GM12878 (cell line): Measurements from ENCODE around the gene TRPV5. TPM values are rescaled to one million over a fixed set of nuclear protein-coding genes. Genes with fewer than 3 reads are reported as not detected.

Experiments
- ATAC-seq: fragments of 200-7000 bp; cut with Tn5 transposase; 3 replicates; pipeline ENCODE4 v1.9.1; 2020; ENCODE audit warnings: mild to moderate bottlenecking, moderate library complexity
- BruUV-seq: library from RNA; stranded (reverse); fragments of 400-500 nt; replicated peaks from 2 replicates; lab custom pipeline; 2021; lab: Mats Ljungman, UMichigan
- CTCF ChIA-PET: fragments of 300-600 bp; sonication (Branson Sonifier 250); formaldehyde crosslinking; extraction: SDS; loops from one replicate; lab custom pipeline; 2021; ENCODE audit warnings: inconsistent platforms; lab: Yijun Ruan, JAX
- POLR2A ChIA-PET: fragments of 350-600 bp; formaldehyde crosslinking; extraction: SDS; loops from one replicate; lab custom pipeline; 2021; ENCODE audit warnings: inconsistent platforms; lab: Charles Lee
- RAD21 ChIA-PET: fragments of 300-600 bp; sonication (Branson Sonifier 250); formaldehyde crosslinking; loops from one replicate; lab custom pipeline; 2023; ENCODE audit warnings: antibody characterized with exemption; ENCODE audit not compliant: unreplicated experiment; lab: Charles Lee
- SMC1A ChIA-PET: fragments of 300-600 bp; sonication (Branson Sonifier 250); formaldehyde crosslinking; loops from one replicate; lab custom pipeline; 2023; ENCODE audit not compliant: unreplicated experiment, uncharacterized antibody; lab: Charles Lee
- DNase-seq: peaks from one replicate; pipeline ENCODE4 v3.0.0-alpha.2; 2011; ENCODE audit warnings: low read depth, low spot score
- FAIRE-seq: peaks from 3 replicates; lab custom pipeline; 2011; peaks lifted over from hg19 to GRCh38; lab: Jason Lieb, UNC
- H2AFZ ChIP-seq: 2 replicates; pipeline ENCODE4 v1.6.0; 2011; ENCODE audit warnings: low read depth, low read length, control low read depth; ENCODE audit not compliant: control insufficient read depth
- H3K27ac ChIP-seq: 2 replicates; pipeline ENCODE4 v1.5.1; 2011; ENCODE audit warnings: control low read depth; ENCODE audit not compliant: control insufficient read depth, insufficient read depth
- H3K27me3 ChIP-seq, 2 experiments: replicated peaks in 1 of 2; 2 replicates each; pipeline versions ENCODE4 v1.6.0 to v1.6.1; 2011; ENCODE audit warnings: low read length in 1 of 2; ENCODE audit not compliant: control insufficient read depth in 2 of 2, insufficient read depth in 2 of 2
- H3K36me3 ChIP-seq, 2 experiments: 2 replicates each; pipeline ENCODE4 v1.5.1; 2011; ENCODE audit warnings: low read length in 1 of 2; ENCODE audit not compliant: control insufficient read depth in 2 of 2, insufficient read depth in 2 of 2
- H3K4me1 ChIP-seq: 2 replicates; pipeline ENCODE4 v1.6.1; 2011; ENCODE audit warnings: mild to moderate bottlenecking, low read length, moderate library complexity, mixed read lengths; ENCODE audit not compliant: control insufficient read depth, insufficient read depth
- H3K4me2 ChIP-seq: 2 replicates; pipeline ENCODE4 v1.6.0; 2011; ENCODE audit warnings: control low read depth; ENCODE audit not compliant: control insufficient read depth, insufficient read depth
- H3K4me3 ChIP-seq: fragments of 200-600 bp; sonication (generic); 2 replicates; pipeline ENCODE4 v1.5.1; 2016
- H3K79me2 ChIP-seq: 2 replicates; pipeline ENCODE4 v1.6.0; 2011; ENCODE audit warnings: low read length; ENCODE audit not compliant: control insufficient read depth, insufficient read depth
- H3K9ac ChIP-seq: 2 replicates; pipeline ENCODE4 v1.8.0; 2011; ENCODE audit warnings: low read length, control low read depth, mixed read lengths; ENCODE audit not compliant: control insufficient read depth, insufficient read depth
- H3K9me3 ChIP-seq: replicated peaks from 3 replicates; pipeline ENCODE4 v1.5.1; 2011; ENCODE audit warnings: mild to moderate bottlenecking, low read length; ENCODE audit not compliant: control insufficient read depth, insufficient read depth
- H4K20me1 ChIP-seq: 2 replicates; pipeline ENCODE4 v1.6.0; 2011; ENCODE audit not compliant: control insufficient read depth, insufficient read depth
- CUX1 ChIP-seq: IDR thresholded peaks from 2 replicates; pipeline ENCODE4 v1.6.1; 2012; ENCODE audit warnings: improper control_type of control experiment, low read depth, low read length; ENCODE audit not compliant: insufficient replicate concordance
- GATAD2B ChIP-seq: fragments of 450-650 bp; conservative IDR thresholded peaks from 2 replicates; pipeline ENCODE4 v1.6.1; 2017; ENCODE audit warnings: low read depth, mild to moderate bottlenecking, moderate library complexity
- HCFC1 ChIP-seq: fragments of 150-350 bp; IDR thresholded peaks from 2 replicates; pipeline ENCODE4 v1.6.1; 2014; ENCODE audit warnings: low read length
- WGBS: methylation state at CpG from one replicate; pipeline ENCODE4 v1.1.6; 2016; ENCODE audit warnings: low lambda C conversion rate; ENCODE audit not compliant: insufficient replicate concordance, insufficient coverage; ENCODE audit errors: missing lambda C conversion rate; 5-methylcytosine and 5-hydroxymethylcytosine counted together
- in situ Hi-C: fragments of 300-500 bp; cut with MboI; formaldehyde crosslinking; loops from 9 replicates; pipeline ENCODE4 v1.14.3; 2018; ENCODE audit warnings: mixed read lengths
- intact Hi-C: fragments of 100-400 bp; cut with micrococcal nuclease; formaldehyde crosslinking; loops from one replicate; pipeline ENCODE4 v1.14.2; 2022; ENCODE audit not compliant: unreplicated experiment
- polyA plus RNA-seq, 11 experiments: library from polyadenylated mRNA; depleted of rRNA in 4 of 11; unstranded in 6 of 11; stranded (reverse) in 5 of 11; fragments of >200 nt; fragmentation: Nextera tagmentation in 4 of 11; fragmentation: Illumina TruSeq in 1 of 11; extraction: Ambion mirVana in 4 of 11; extraction: Trizol in 1 of 11; gene quantifications; 1 replicate in 1 of 11; 2 replicates in 10 of 11; pipeline versions ENCODE4 v1.2.1 to v1.2.3, GENCODE V29; 2011 to 2016; ENCODE audit warnings: inconsistent platforms in 2 of 11, missing spikeins in 2 of 11, low read depth in 1 of 11
- total RNA-seq, 4 experiments: library from RNA; depleted of rRNA in 3 of 4; stranded (reverse); fragments of >200 nt in 3 of 4; fragmentation: Illumina TruSeq in 1 of 4; extraction: Trizol in 1 of 4; gene quantifications; 2 replicates each; pipeline versions ENCODE4 v1.2.1 to v1.2.3, GENCODE V29; 2013 to 2021
- TF ChIP-seq, protein P1 (sequence below): fragments of 450-650 bp; IDR thresholded peaks from 2 replicates; pipeline ENCODE4 v1.6.1; 2018; ENCODE audit warnings: borderline replicate concordance, mild to moderate bottlenecking; ENCODE audit not compliant: partially characterized antibody
- TF ChIP-seq, protein P2 (sequence below), 3 experiments: IDR thresholded peaks in 2 of 3; conservative IDR thresholded peaks in 1 of 3; 2 replicates each; pipeline ENCODE4 v1.5.1; 2011; ENCODE audit warnings: low read depth in 3 of 3, low read length in 3 of 3, mild to moderate bottlenecking in 3 of 3, control low read depth in 2 of 3, moderate library complexity in 2 of 3, inconsistent platforms in 1 of 3, mixed read lengths in 1 of 3; ENCODE audit not compliant: control insufficient read depth in 2 of 3, insufficient read depth in 1 of 3; ENCODE audit errors: extremely low read depth in 1 of 3
- TF ChIP-seq, protein P3 (sequence below): IDR thresholded peaks from 2 replicates; pipeline ENCODE4 v1.6.1; 2012; ENCODE audit warnings: low read depth, low read length, improper control_type of control experiment

TRPV5 gene
- total and polyA plus RNA-seq, 10 of the 15 experiments (the other 5 are each of a cell fraction or from before 2014, with no cell fraction given), result not detected

GRCh38 chr7:142927085-142927745, 6.3 kb downstream of the TRPV5 start (continued):
- TF ChIP-seq, protein P1, sequence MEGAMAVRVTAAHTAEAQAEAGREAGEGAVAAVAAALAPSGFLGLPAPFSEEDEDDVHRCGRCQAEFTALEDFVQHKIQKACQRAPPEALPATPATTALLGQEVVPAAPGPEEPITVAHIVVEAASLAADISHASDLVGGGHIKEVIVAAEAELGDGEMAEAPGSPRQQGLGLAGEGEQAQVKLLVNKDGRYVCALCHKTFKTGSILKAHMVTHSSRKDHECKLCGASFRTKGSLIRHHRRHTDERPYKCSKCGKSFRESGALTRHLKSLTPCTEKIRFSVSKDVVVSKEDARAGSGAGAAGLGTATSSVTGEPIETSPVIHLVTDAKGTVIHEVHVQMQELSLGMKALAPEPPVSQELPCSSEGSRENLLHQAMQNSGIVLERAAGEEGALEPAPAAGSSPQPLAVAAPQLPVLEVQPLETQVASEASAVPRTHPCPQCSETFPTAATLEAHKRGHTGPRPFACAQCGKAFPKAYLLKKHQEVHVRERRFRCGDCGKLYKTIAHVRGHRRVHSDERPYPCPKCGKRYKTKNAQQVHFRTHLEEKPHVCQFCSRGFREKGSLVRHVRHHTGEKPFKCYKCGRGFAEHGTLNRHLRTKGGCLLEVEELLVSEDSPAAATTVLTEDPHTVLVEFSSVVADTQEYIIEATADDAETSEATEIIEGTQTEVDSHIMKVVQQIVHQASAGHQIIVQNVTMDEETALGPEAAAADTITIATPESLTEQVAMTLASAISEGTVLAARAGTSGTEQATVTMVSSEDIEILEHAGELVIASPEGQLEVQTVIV, result no peak
- no peak for TF ChIP-seq HCFC1

DNA sequence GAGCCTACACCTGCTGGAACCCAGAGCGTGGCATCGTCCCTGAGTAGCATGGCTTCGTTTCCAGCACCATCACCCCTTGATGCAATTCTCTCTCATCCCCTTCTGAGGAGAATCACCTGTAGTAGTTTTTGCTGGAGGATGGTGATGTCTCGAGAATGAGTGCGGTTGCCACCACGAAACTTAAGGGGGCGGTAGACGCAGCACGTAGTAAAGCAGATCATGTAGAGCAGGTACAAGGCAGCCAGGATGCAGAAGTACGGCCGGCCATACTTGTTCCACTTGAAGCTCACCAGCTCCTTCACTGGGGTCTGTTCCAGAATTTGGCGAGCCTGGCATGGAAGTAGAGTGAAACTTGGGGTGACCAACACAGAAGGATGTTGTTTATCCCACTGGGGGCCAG, 8.1 kb downstream of the TRPV5 start:
- DNase-seq, result no peak
- Histone ChIP-seq H3K27ac (no peak overlapping the region), H3K79me2 (no peaks in the 10 kb centered on the region), H4K20me1 (no peaks in the 10 kb centered on the region), H3K36me3 (no peaks in the 10 kb centered on the region), H2AFZ (no peak overlapping the region), H3K4me2 (no peak overlapping the region), H3K4me1 (no peaks in the 10 kb centered on the region), H3K4me3 (no peak overlapping the region), H3K9me3 (no peaks in the 10 kb centered on the region; the same call in 2 of the 3 replicates), H3K27me3 (no peaks in the 10 kb centered on the region; a peak in 3 of 4 replicates), H3K9ac (no peak overlapping the region)
- intact Hi-C loops, result no loop called here
- TF ChIP-seq, protein P2, sequence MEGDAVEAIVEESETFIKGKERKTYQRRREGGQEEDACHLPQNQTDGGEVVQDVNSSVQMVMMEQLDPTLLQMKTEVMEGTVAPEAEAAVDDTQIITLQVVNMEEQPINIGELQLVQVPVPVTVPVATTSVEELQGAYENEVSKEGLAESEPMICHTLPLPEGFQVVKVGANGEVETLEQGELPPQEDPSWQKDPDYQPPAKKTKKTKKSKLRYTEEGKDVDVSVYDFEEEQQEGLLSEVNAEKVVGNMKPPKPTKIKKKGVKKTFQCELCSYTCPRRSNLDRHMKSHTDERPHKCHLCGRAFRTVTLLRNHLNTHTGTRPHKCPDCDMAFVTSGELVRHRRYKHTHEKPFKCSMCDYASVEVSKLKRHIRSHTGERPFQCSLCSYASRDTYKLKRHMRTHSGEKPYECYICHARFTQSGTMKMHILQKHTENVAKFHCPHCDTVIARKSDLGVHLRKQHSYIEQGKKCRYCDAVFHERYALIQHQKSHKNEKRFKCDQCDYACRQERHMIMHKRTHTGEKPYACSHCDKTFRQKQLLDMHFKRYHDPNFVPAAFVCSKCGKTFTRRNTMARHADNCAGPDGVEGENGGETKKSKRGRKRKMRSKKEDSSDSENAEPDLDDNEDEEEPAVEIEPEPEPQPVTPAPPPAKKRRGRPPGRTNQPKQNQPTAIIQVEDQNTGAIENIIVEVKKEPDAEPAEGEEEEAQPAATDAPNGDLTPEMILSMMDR (IDR thresholded peaks at IDR 0.05 in 2 of 3, conservative IDR thresholded peaks at IDR 0.05 in 1 of 3; ENCODE audit: control insufficient read depth in 2 of 3, extremely low read depth in 1 of 3, insufficient read depth in 1 of 3, low read depth in 3 of 3, low read length in 3 of 3), result peak in 2 of 3 experiments; percentile 17 to 21; a peak in 1 of 6 replicates
- TF ChIP-seq, protein P3, sequence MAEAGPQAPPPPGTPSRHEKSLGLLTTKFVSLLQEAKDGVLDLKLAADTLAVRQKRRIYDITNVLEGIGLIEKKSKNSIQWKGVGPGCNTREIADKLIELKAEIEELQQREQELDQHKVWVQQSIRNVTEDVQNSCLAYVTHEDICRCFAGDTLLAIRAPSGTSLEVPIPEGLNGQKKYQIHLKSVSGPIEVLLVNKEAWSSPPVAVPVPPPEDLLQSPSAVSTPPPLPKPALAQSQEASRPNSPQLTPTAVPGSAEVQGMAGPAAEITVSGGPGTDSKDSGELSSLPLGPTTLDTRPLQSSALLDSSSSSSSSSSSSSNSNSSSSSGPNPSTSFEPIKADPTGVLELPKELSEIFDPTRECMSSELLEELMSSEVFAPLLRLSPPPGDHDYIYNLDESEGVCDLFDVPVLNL, result no peak
- TF ChIP-seq GATAD2B, result no peak
- TF ChIP-seq CUX1, result no peak
- in situ Hi-C loops, result no loop called here
- 31% methylated on average over 12 of the region's 12 CpGs for WGBS
- ChIA-PET RAD21 (no interaction called here), POLR2A (no interaction called here), CTCF (interaction anchor here (1.6 kb wide), 1 partner anchor 30 kb away, joined by 4 read pairs; no protein-coding TSS in a partner anchor), SMC1A (no interaction called here)
- FAIRE-seq, result no peak
- peak; percentile 36; the same call in 1 of the 3 replicates for ATAC-seq
- no TSS peak for BruUV-seq
